ENCODE results near the gene EXD1.
"Not testable (repeated sequence)": the region's sequence is repeated elsewhere in the genome, so short reads cannot be mapped to it uniquely, and the experiment has no call there.

EXD1 gene

DNA sequence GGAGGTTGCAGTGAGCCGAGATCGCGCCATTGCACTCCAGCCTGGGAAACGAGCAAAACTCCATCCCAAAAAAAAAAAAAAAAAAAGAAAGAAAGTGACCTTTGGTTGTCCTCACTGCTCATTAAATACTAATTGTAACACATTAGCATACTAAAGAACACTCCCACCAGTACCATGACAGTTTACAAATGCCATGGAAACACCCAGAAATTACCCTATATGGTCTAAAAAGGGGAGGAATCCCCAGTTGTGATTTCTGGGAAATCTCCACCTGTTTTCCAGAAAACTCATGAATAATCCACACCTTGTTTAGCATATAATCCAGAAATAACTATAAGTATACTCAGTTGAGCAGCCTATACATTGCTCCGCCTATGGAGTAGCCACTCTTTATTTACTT is 90.9 kb downstream of the EXD1 start:
- no peak for DNase-seq

DNA sequence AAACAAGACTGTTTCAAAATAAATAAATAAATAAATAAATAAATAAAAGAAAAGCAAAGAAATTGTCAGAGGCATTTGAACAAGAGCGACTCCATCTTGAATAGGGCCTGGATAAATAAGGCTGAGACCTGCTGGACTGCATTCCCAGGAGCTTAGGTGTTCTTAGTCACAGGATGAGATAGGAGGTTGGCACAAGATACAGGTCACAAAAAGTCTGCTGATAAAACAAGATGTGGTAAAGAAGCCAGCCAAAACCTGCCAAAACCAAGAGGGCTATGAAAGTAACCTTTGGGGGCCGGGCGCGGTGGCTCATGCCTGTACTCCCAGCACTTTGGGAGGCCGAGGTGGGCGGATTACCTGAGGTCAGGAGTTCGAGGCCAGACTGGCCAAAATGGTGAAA is 91.4 kb downstream of the EXD1 start:
- not testable (repeated sequence) for DNase-seq

DNA sequence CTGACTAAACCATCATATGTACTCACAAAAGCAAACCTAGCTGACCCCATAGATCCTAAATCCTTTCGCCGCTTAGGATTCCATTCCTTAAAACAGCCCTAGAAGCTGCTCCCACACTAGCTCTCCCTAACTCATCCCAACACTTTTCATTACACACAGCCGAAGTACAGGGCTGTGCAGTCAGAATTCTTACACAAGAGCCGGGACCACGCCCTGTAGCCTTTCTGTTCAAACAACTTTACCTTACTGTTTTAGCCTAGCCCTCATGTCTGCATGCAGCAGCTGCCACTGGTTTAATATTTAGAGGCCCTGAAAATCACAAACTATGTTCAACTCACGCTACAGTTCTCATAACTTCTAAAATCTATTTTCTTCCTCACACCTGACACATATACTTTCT is 95.0 kb downstream of the EXD1 start:
- not testable (repeated sequence) for DNase-seq

DNA sequence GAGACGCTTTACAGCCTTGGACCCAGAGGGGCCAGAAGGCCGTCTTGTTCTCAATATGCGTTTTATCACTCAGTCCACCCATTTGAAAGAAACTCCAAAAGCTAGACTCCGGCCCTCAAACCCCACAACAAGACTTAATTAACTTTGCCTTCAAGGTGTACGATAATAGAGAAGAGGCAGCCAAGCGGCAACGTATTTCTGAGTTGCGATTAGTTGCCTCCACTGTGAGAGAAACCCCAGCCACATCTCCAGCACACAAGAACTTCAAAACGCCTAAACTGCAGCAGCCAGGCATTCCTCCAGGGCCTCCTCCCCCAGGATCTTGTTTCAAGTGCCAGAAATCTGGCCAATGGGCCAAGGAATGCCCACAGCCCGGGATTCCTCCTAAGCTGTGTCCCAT is 97.1 kb downstream of the EXD1 start:
- DNase-seq: no peak

All from activated gamma-delta T cell (primary cell).